ENCODE measurements around the gene NRL.

Gene NRL

GRCh38 chr14:24088095-24088494, 26.7 kb downstream of the NRL start:
- no peak overlapping the region for H3K4me3 ChIP-seq (replicated peaks; ENCODE audit: low read depth, low read length)
- no peak for DNase-seq (ENCODE audit: extremely low read depth, low read depth)
- no peak for TF ChIP-seq CTCF (IDR thresholded peaks at IDR 0.05; ENCODE audit: low read depth, low read length, missing control alignments)

GRCh38 chr14:24087004-24087403, 27.7 kb downstream of the NRL start:
- H3K4me3 ChIP-seq (replicated peaks; ENCODE audit: low read depth, low read length), result no peak overlapping the region
- no peak for DNase-seq (ENCODE audit: extremely low read depth, low read depth)
- TF ChIP-seq CTCF (IDR thresholded peaks at IDR 0.05; ENCODE audit: low read depth, low read length, missing control alignments), result no peak

- no peak for TF ChIP-seq CTCF (IDR thresholded peaks at IDR 0.05; ENCODE audit: low read depth, low read length, missing control alignments)
These were observed 28.4 kb downstream of the NRL start for GRCh38 chr14:24086193-24086955.

GRCh38 chr14:24085215-24085614, 29.5 kb downstream of the NRL start:
- H3K4me3 ChIP-seq (replicated peaks; ENCODE audit: low read depth, low read length), result no peak overlapping the region
- DNase-seq (ENCODE audit: extremely low read depth, low read depth), result no peak
- TF ChIP-seq CTCF (IDR thresholded peaks at IDR 0.05; ENCODE audit: low read depth, low read length, missing control alignments), result no peak

More at GRCh38 chr14:24086193-24086955, 28.4 kb downstream of the NRL start:
- no peak for DNase-seq (ENCODE audit: extremely low read depth, low read depth)
- H3K4me3 ChIP-seq (replicated peaks; ENCODE audit: low read depth, low read length), result no peak overlapping the region

GRCh38 chr14:24084440-24084839, 30.3 kb downstream of the NRL start:
- H3K4me3 ChIP-seq (replicated peaks; ENCODE audit: low read depth, low read length), result no peak overlapping the region
- DNase-seq (ENCODE audit: extremely low read depth, low read depth), result no peak
- no peak for TF ChIP-seq CTCF (IDR thresholded peaks at IDR 0.05; ENCODE audit: low read depth, low read length, missing control alignments)

GRCh38 chr14:24083462-24083861, 31.3 kb downstream of the NRL start:
- DNase-seq (ENCODE audit: extremely low read depth, low read depth), result no peak
- no peak overlapping the region for H3K4me3 ChIP-seq (replicated peaks; ENCODE audit: low read depth, low read length)
- TF ChIP-seq CTCF (IDR thresholded peaks at IDR 0.05; ENCODE audit: low read depth, low read length, missing control alignments), result no peak

Measured in HFF-Myc (cell line).